MCF 10A (cell line): ENCODE data around the gene PRDX1. TPM values are rescaled to one million over a fixed set of nuclear protein-coding genes. Genes with fewer than 3 reads are reported as not detected.

Experiments
- Bru-seq: library from RNA; stranded (reverse); fragments of 400-500 nt; gene quantifications from one replicate; lab custom pipeline; 2021; lab: Mats Ljungman, UMichigan
- BruChase-seq, 2 experiments: library from RNA; stranded (reverse); fragments of 400-500 nt; gene quantifications; one replicate each; lab custom pipeline; 2021; lab: Mats Ljungman, UMichigan
- BruUV-seq: library from RNA; stranded (reverse); fragments of 400-500 nt; replicated peaks from 2 replicates; lab custom pipeline; 2021; lab: Mats Ljungman, UMichigan
- CTCF ChIA-PET: fragments of 300-600 bp; sonication (Branson Sonifier 250); formaldehyde crosslinking; extraction: SDS; loops from one replicate; lab custom pipeline; 2021; ENCODE audit warnings: antibody characterized with exemption, inconsistent platforms; lab: Yijun Ruan, JAX
- POLR2A ChIA-PET: fragments of 300-600, 350-650 bp; sonication (Branson Sonifier 250); formaldehyde crosslinking; extraction: SDS; loops from one replicate; lab custom pipeline; 2020; ENCODE audit warnings: antibody characterized with exemption, inconsistent platforms; lab: Yijun Ruan, JAX
- DNase-seq: peaks from one replicate; pipeline ENCODE4 v3.0.0-alpha.2; 2018; ENCODE audit not compliant: unreplicated experiment
- H3K27ac Mint-ChIP-seq: one replicate; pipeline ENCODE4 v1.8.0; 2022; ENCODE audit warnings: mild to moderate bottlenecking, low read depth, mixed read lengths; ENCODE audit not compliant: unreplicated experiment
- H3K27me3 Mint-ChIP-seq: one replicate; pipeline ENCODE4 v1.8.0; 2022; ENCODE audit warnings: mixed read lengths; ENCODE audit not compliant: insufficient read depth, unreplicated experiment
- H3K36me3 Mint-ChIP-seq: one replicate; pipeline ENCODE4 v1.8.0; 2022; ENCODE audit warnings: mild to moderate bottlenecking, moderate library complexity, mixed read lengths; ENCODE audit not compliant: insufficient read depth, unreplicated experiment
- H3K4me1 Mint-ChIP-seq: one replicate; pipeline ENCODE4 v1.8.0; 2022; ENCODE audit warnings: mixed read lengths; ENCODE audit not compliant: insufficient read depth, unreplicated experiment
- H3K4me3 Mint-ChIP-seq: one replicate; pipeline ENCODE4 v1.8.0; 2022; ENCODE audit warnings: mild to moderate bottlenecking, moderate library complexity, mixed read lengths; ENCODE audit not compliant: unreplicated experiment
- H3K9me3 Mint-ChIP-seq: one replicate; pipeline ENCODE4 v1.8.0; 2022; ENCODE audit warnings: mixed read lengths; ENCODE audit not compliant: unreplicated experiment
- CTCF ChIP-seq: fragments of 200-600 bp; IDR thresholded peaks from one replicate; pipeline ENCODE4 v1.8.0; 2022; ENCODE audit warnings: antibody characterized with exemption, mild to moderate bottlenecking; ENCODE audit not compliant: unreplicated experiment
- intact Hi-C: fragments of 100-400 bp; cut with micrococcal nuclease; formaldehyde crosslinking; loops from 2 replicates; pipeline ENCODE4 v1.14.1; 2022
- long read RNA-seq: library from polyadenylated mRNA; stranded (forward); transcript quantifications from one replicate; pipeline ENCODE4 v2.0.0, GENCODE V29; 2022
- total RNA-seq: library from RNA; stranded (reverse); gene quantifications from 2 replicates; pipeline ENCODE4 v1.2.3, GENCODE V29; 2022

Gene PRDX1
- total RNA-seq: 207 and 242 TPM in 2 replicates
- Bru-seq, nascent RNA: percentile 90 among the genes with signal in this experiment
- percentile 96 among the genes with signal in this experiment for BruChase-seq, experiment 1, labeled RNA remaining after a 6-hour chase
- percentile 91 among the genes with signal in this experiment for BruChase-seq, experiment 2, labeled RNA remaining after a 2-hour chase
- long read RNA-seq, transcript PRDX1-202 (6 exons, 1,021 nt): major isoform, 199 of 243 reads
- long read RNA-seq, partial matches to known transcripts: 4 of 243 reads
- long read RNA-seq, other reads (novel, unspliced or antisense): 38 of 243 reads

GRCh38 chr1:45521413-45522323 lies at the start of gene PRDX1:
Gene PRDX1, minus strand, starts transcription at chr1:45521884. Its CDS starts 2,841 bp downstream, at chr1:45519043.
- peak; percentile 96 for DNase-seq
- ChIA-PET CTCF (interaction anchor here (0.7 to 9.0 kb wide), 3 partner anchors 45 to 61 kb away, joined by 4 to 71 read pairs (median 5); no protein-coding TSS in a partner anchor), POLR2A (interaction anchor here (0.5 to 11.2 kb wide), 48 partner anchors 9 to 782 kb away, joined by 3 to 272 read pairs (median 4); partner anchors contain the start of genes AKR1A1, CCDC163, GPBP1L1 and HECTD3)
- BruUV-seq: TSS peak; percentile 72
- Mint-ChIP-seq H3K36me3 (peaks cover 38% of the 10 kb centered on the region), H3K4me1 (peaks cover 15% of the 10 kb centered on the region), H3K9me3 (no peaks in the 10 kb centered on the region), H3K27ac (peak within 1 kb of the TSS; percentile 96), H3K4me3 (peak within 1 kb of the TSS; percentile 92), H3K27me3 (no peaks in the 10 kb centered on the region)
- no peak for TF ChIP-seq CTCF
- intact Hi-C loops: loop anchor here (1.0 kb wide), 1 partner anchor 29 kb away; the partner anchor contains the start of gene AKR1A1

GRCh38 chr1:45570631-45571030 lies 48.9 kb upstream of the PRDX1 start:
- CTCF ChIA-PET: interaction anchor here (0.6 to 6.0 kb wide), 18 partner anchors 11 to 254 kb away, joined by 3 to 97 read pairs (median 4); partner anchors contain the start of genes AKR1A1, CCDC163, MMACHC and NASP
- peaks cover 32% of the 10 kb centered on the region for H3K36me3 Mint-ChIP-seq

GRCh38 chr1:45569962-45570581 lies 48.4 kb upstream of the PRDX1 start:
- peak; percentile 77 for DNase-seq
- ChIA-PET POLR2A (interaction anchor here (1.3 to 5.8 kb wide), 7 partner anchors 12 to 62 kb away, joined by 3 to 50 read pairs (median 13); partner anchors contain the start of genes AKR1A1 and PRDX1), CTCF (interaction anchor here (0.6 to 6.0 kb wide), 26 partner anchors 11 to 607 kb away, joined by 3 to 97 read pairs (median 5); partner anchors contain the start of genes AKR1A1, CCDC163, MMACHC and NASP)
- Mint-ChIP-seq H3K27ac (no peak overlapping the region), H3K36me3 (peaks cover 33% of the 10 kb centered on the region), H3K4me3 (no peak overlapping the region), H3K9me3 (no peaks in the 10 kb centered on the region), H3K4me1 (no peaks in the 10 kb centered on the region), H3K27me3 (no peaks in the 10 kb centered on the region)
- no TSS peak for BruUV-seq
- intact Hi-C loops: loop anchor here (1.0 to 5.0 kb wide), 4 partner anchors 58 to 558 kb away; partner anchors contain the start of genes HECTD3 and UROD
- TF ChIP-seq CTCF: peak; percentile 97

More at GRCh38 chr1:45570631-45571030, 48.9 kb upstream of the PRDX1 start:
- H3K4me1 Mint-ChIP-seq: no peaks in the 10 kb centered on the region
- BruUV-seq: no TSS peak
- no peak overlapping the region for H3K27ac Mint-ChIP-seq
- H3K27me3 Mint-ChIP-seq: no peaks in the 10 kb centered on the region
- TF ChIP-seq CTCF: no peak
- intact Hi-C loops: loop anchor here (1.0 to 5.0 kb wide), 4 partner anchors 58 to 558 kb away; partner anchors contain the start of genes HECTD3 and UROD
- no peaks in the 10 kb centered on the region for H3K9me3 Mint-ChIP-seq
- H3K4me3 Mint-ChIP-seq: no peak overlapping the region
- DNase-seq: no peak
- POLR2A ChIA-PET: interaction anchor here (0.7 to 5.8 kb wide), 7 partner anchors 11 to 63 kb away, joined by 3 to 50 read pairs (median 13); partner anchors contain the start of genes AKR1A1 and PRDX1
